GM21717 (cell line): Measurements from ENCODE around the gene NPY4R2.
"Not testable (repeated sequence)": the region's sequence is repeated elsewhere in the genome, so short reads cannot be mapped to it uniquely, and the experiment has no call there.

Experiments used
- ATAC-seq: cut with Tn5 transposase; IDR thresholded peaks from one replicate; pipeline ENCODE4 v1.9.1; 2021; ENCODE audit warnings: mild to moderate bottlenecking, moderate library complexity; ENCODE audit not compliant: unreplicated experiment

Gene NPY4R2

GRCh38 chr10:47918475-47918874, at the start of gene NPY4R2:
Gene NPY4R2 (plus strand): TSS chr10:47918662. CDS start chr10:47921988, 3,326 bp downstream.
- not testable (repeated sequence) for ATAC-seq

GRCh38 chr10:47870887-47871286, 47.6 kb upstream of the NPY4R2 start:
- not testable (repeated sequence) for ATAC-seq

- ATAC-seq, result not testable (repeated sequence)
These were observed 46.8 kb upstream of the NPY4R2 start for GRCh38 chr10:47871485-47872180.

- not testable (repeated sequence) for ATAC-seq
These were observed 46.2 kb upstream of the NPY4R2 start for GRCh38 chr10:47872236-47872635.

- not testable (repeated sequence) for ATAC-seq
These were observed 34.2 kb upstream of the NPY4R2 start for GRCh38 chr10:47884239-47884638.

- not testable (repeated sequence) for ATAC-seq
These were observed 33.5 kb upstream of the NPY4R2 start for GRCh38 chr10:47884934-47885333.

- ATAC-seq, result not testable (repeated sequence)
These were observed 32.1 kb upstream of the NPY4R2 start for GRCh38 chr10:47886356-47886755.

- ATAC-seq, result not testable (repeated sequence)
These were observed 31.6 kb upstream of the NPY4R2 start for GRCh38 chr10:47886827-47887226.

GRCh38 chr10:47890737-47891136, 27.7 kb upstream of the NPY4R2 start:
- not testable (repeated sequence) for ATAC-seq

- ATAC-seq, result not testable (repeated sequence)
These were observed 25.8 kb upstream of the NPY4R2 start for GRCh38 chr10:47892494-47893261.

- ATAC-seq, result not testable (repeated sequence)
These were observed 23.9 kb upstream of the NPY4R2 start for GRCh38 chr10:47894571-47894970.

- not testable (repeated sequence) for ATAC-seq
These were observed 20.6 kb upstream of the NPY4R2 start for GRCh38 chr10:47897813-47898212.

GRCh38 chr10:47909333-47909732, 9.1 kb upstream of the NPY4R2 start:
- not testable (repeated sequence) for ATAC-seq

GRCh38 chr10:47910486-47910885, 8.0 kb upstream of the NPY4R2 start:
- not testable (repeated sequence) for ATAC-seq

- ATAC-seq, result not testable (repeated sequence)
These were observed 4.4 kb upstream of the NPY4R2 start for GRCh38 chr10:47914052-47914451.

- not testable (repeated sequence) for ATAC-seq
These were observed 2.5 kb upstream of the NPY4R2 start for GRCh38 chr10:47915849-47916548.

- ATAC-seq, result not testable (repeated sequence)
These were observed 2.1 kb downstream of the NPY4R2 start for GRCh38 chr10:47920610-47921009.

GRCh38 chr10:47922503-47922902, 4.0 kb downstream of the NPY4R2 start:
- not testable (repeated sequence) for ATAC-seq

- ATAC-seq, result not testable (repeated sequence)
These were observed 6.2 kb downstream of the NPY4R2 start for GRCh38 chr10:47924628-47925027.

- ATAC-seq, result not testable (repeated sequence)
These were observed 8.9 kb downstream of the NPY4R2 start for GRCh38 chr10:47927147-47927916.
